SJCRH30 (cell line): Measurements from ENCODE around the gene C1orf35. TPM values are rescaled to one million over a fixed set of nuclear protein-coding genes. Genes with fewer than 3 reads are reported as not detected.
A peak's percentile ranks its signal among the peaks of the same experiment; 100 is the strongest.

Experiments used
- DNase-seq, 2 experiments: peaks; one replicate each; pipeline ENCODE4 v3.0.0-alpha.2; 2015 to 2020
- H3K27ac ChIP-seq: fragments of 250-450 bp; sonication (Bioruptor Pico); 2 replicates; pipeline ENCODE4 v1.5.1; 2020; ENCODE audit warnings: mild to moderate bottlenecking, moderate library complexity
- H3K27me3 ChIP-seq: fragments of 250-450 bp; sonication (Bioruptor Pico); 2 replicates; pipeline ENCODE4 v1.5.1; 2020; ENCODE audit warnings: mild to moderate bottlenecking, moderate library complexity
- H3K36me3 ChIP-seq: fragments of 250-450 bp; sonication (Bioruptor Pico); 2 replicates; pipeline ENCODE4 v1.5.1; 2020; ENCODE audit warnings: mild to moderate bottlenecking, moderate library complexity
- H3K4me1 ChIP-seq: fragments of 250-450 bp; sonication (Bioruptor Pico); 2 replicates; pipeline ENCODE4 v1.5.1; 2020; ENCODE audit warnings: mild to moderate bottlenecking, moderate library complexity
- H3K4me3 ChIP-seq: fragments of 250-450 bp; sonication (Bioruptor Pico); 2 replicates; pipeline ENCODE4 v1.5.1; 2020; ENCODE audit warnings: mild to moderate bottlenecking, moderate library complexity
- H3K9me3 ChIP-seq: fragments of 250-450 bp; sonication (Bioruptor Pico); replicated peaks from 2 replicates; pipeline ENCODE4 v1.5.1; 2020; ENCODE audit warnings: mild to moderate bottlenecking, moderate library complexity
- total RNA-seq: library from RNA; depleted of rRNA; stranded (reverse); fragments of >200 nt; shearing (Covaris generic); gene quantifications from 2 replicates; pipeline ENCODE4 v1.2.3, GENCODE V29; 2014; rRNA removed

Gene C1orf35
- total RNA-seq = 19.9 and 22.8 TPM in 2 replicates

GRCh38 chr1:228102791-228103620 is at the start of gene C1orf35:
C1orf35 (minus strand) TSS chr1:228103325; CDS start chr1:228103227, 98 bp downstream.
- Histone ChIP-seq H3K27ac (peak within 1 kb of the TSS; percentile 46), H3K4me3 (peak within 1 kb of the TSS; percentile 78), H3K36me3 (peaks cover 37% of the 10 kb centered on the region), H3K27me3 (no peaks in the 10 kb centered on the region), H3K9me3 (no peaks in the 10 kb centered on the region), H3K4me1 (no peaks in the 10 kb centered on the region)
- peak; percentile 96 to 97 for DNase-seq

- Histone ChIP-seq H3K9me3 (no peaks in the 10 kb centered on the region), H3K4me3 (no peak overlapping the region), H3K36me3 (0 out of 2 replicates have a peak, but pooled peaks cover 4% of the 10 kb centered on the region), H3K27me3 (no peaks in the 10 kb centered on the region), H3K27ac (no peak overlapping the region), H3K4me1 (peaks cover 6% of the 10 kb centered on the region; the same call in 1 of the 2 replicates)
- no peak for DNase-seq
Observed at GRCh38 chr1:228152918-228153258, 49.8 kb upstream of the C1orf35 start.

- H3K36me3 ChIP-seq = 0 out of 2 replicates have a peak, but pooled peaks cover 4% of the 10 kb centered on the region
- H3K27ac ChIP-seq = no peak overlapping the region
- no peaks in the 10 kb centered on the region for H3K27me3 ChIP-seq
- peaks cover 6% of the 10 kb centered on the region; the same call in 1 of the 2 replicates for H3K4me1 ChIP-seq
- no peaks in the 10 kb centered on the region for H3K9me3 ChIP-seq
- no peak overlapping the region for H3K4me3 ChIP-seq
- DNase-seq = no peak
Observed at GRCh38 chr1:228152097-228152917, 49.2 kb upstream of the C1orf35 start.

- Histone ChIP-seq H3K27ac (no peak overlapping the region), H3K4me3 (no peak overlapping the region), H3K36me3 (0 out of 2 replicates have a peak, but pooled peaks cover 4% of the 10 kb centered on the region), H3K4me1 (peaks cover 6% of the 10 kb centered on the region; the same call in 1 of the 2 replicates), H3K27me3 (no peaks in the 10 kb centered on the region), H3K9me3 (no peaks in the 10 kb centered on the region)
- DNase-seq = no peak
Observed at GRCh38 chr1:228151180-228151925, 48.2 kb upstream of the C1orf35 start.

GRCh38 chr1:228150461-228151179 is 47.5 kb upstream of the C1orf35 start:
- H3K9me3 ChIP-seq = no peaks in the 10 kb centered on the region
- no peak overlapping the region for H3K27ac ChIP-seq
- H3K4me1 ChIP-seq = peaks cover 6% of the 10 kb centered on the region; the same call in 1 of the 2 replicates
- no peak for DNase-seq
- H3K36me3 ChIP-seq = 0 out of 2 replicates have a peak, but pooled peaks cover 4% of the 10 kb centered on the region
- H3K4me3 ChIP-seq = no peak overlapping the region
- H3K27me3 ChIP-seq = no peaks in the 10 kb centered on the region

- DNase-seq = no peak
- Histone ChIP-seq H3K27me3 (no peaks in the 10 kb centered on the region), H3K4me3 (no peak overlapping the region)
Observed at GRCh38 chr1:228150120-228150460, 47.0 kb upstream of the C1orf35 start.

GRCh38 chr1:228149406-228150119 is 46.4 kb upstream of the C1orf35 start, which contains the start of gene GJC2:
GJC2 (plus strand) TSS chr1:228149930; CDS start chr1:228157759, 7,829 bp downstream.
- Histone ChIP-seq H3K4me3 (no peak within 1 kb of the TSS), H3K4me1 (peaks cover 6% of the 10 kb centered on the region; the same call in 1 of the 2 replicates), H3K36me3 (0 out of 2 replicates have a peak, but pooled peaks cover 4% of the 10 kb centered on the region), H3K27me3 (no peaks in the 10 kb centered on the region), H3K9me3 (no peaks in the 10 kb centered on the region), H3K27ac (no peak within 1 kb of the TSS)
- peak in 1 of 2 experiments; percentile 31 for DNase-seq

More at GRCh38 chr1:228150120-228150460, 47.0 kb upstream of the C1orf35 start:
- Histone ChIP-seq H3K9me3 (no peaks in the 10 kb centered on the region), H3K27ac (no peak overlapping the region), H3K36me3 (0 out of 2 replicates have a peak, but pooled peaks cover 4% of the 10 kb centered on the region), H3K4me1 (peaks cover 6% of the 10 kb centered on the region; the same call in 1 of the 2 replicates)

- Histone ChIP-seq H3K27me3 (no peaks in the 10 kb centered on the region), H3K27ac (no peak overlapping the region), H3K4me3 (no peak overlapping the region), H3K4me1 (peaks cover 6% of the 10 kb centered on the region; the same call in 1 of the 2 replicates), H3K36me3 (0 out of 2 replicates have a peak, but pooled peaks cover 4% of the 10 kb centered on the region), H3K9me3 (no peaks in the 10 kb centered on the region)
- no peak for DNase-seq
Observed at GRCh38 chr1:228148935-228149405, 45.8 kb upstream of the C1orf35 start.

GRCh38 chr1:228148196-228148861 is 45.2 kb upstream of the C1orf35 start:
- Histone ChIP-seq H3K9me3 (no peaks in the 10 kb centered on the region), H3K27ac (no peak overlapping the region), H3K36me3 (0 out of 2 replicates have a peak, but pooled peaks cover 4% of the 10 kb centered on the region), H3K27me3 (no peaks in the 10 kb centered on the region), H3K4me3 (no peak overlapping the region), H3K4me1 (peaks cover 6% of the 10 kb centered on the region; the same call in 1 of the 2 replicates)
- no peak for DNase-seq

GRCh38 chr1:228147768-228148167 is 44.6 kb upstream of the C1orf35 start:
- no peak overlapping the region for H3K27ac ChIP-seq
- no peaks in the 10 kb centered on the region for H3K9me3 ChIP-seq
- H3K4me1 ChIP-seq = peaks cover 6% of the 10 kb centered on the region; the same call in 1 of the 2 replicates
- H3K36me3 ChIP-seq = 0 out of 2 replicates have a peak, but pooled peaks cover 4% of the 10 kb centered on the region
- no peaks in the 10 kb centered on the region for H3K27me3 ChIP-seq
- DNase-seq = no peak
- H3K4me3 ChIP-seq = no peak overlapping the region

- H3K27ac ChIP-seq = no peak overlapping the region
- H3K36me3 ChIP-seq = 0 out of 2 replicates have a peak, but pooled peaks cover 4% of the 10 kb centered on the region
- DNase-seq = no peak
- H3K27me3 ChIP-seq = no peaks in the 10 kb centered on the region
- peaks cover 10% of the 10 kb centered on the region for H3K4me1 ChIP-seq
- H3K9me3 ChIP-seq = no peaks in the 10 kb centered on the region
- H3K4me3 ChIP-seq = no peak overlapping the region
Observed at GRCh38 chr1:228147151-228147693, 44.1 kb upstream of the C1orf35 start.

GRCh38 chr1:228146417-228147150 is 43.5 kb upstream of the C1orf35 start:
- H3K36me3 ChIP-seq = 0 out of 2 replicates have a peak, but pooled peaks cover 4% of the 10 kb centered on the region
- no peak overlapping the region for H3K27ac ChIP-seq
- no peak overlapping the region for H3K4me3 ChIP-seq
- no peaks in the 10 kb centered on the region for H3K9me3 ChIP-seq
- no peak for DNase-seq
- H3K27me3 ChIP-seq = no peaks in the 10 kb centered on the region
- H3K4me1 ChIP-seq = peaks cover 16% of the 10 kb centered on the region
